HEK293T (cell line): ENCODE data around the gene MCM7.

Source experiments
- CTBP1 ChIP-seq: fragments of 450-650 bp; IDR thresholded peaks from 2 replicates; pipeline ENCODE4 v1.6.1; 2016; ENCODE audit warnings: borderline replicate concordance
- ELF4 ChIP-seq: fragments of 450-650 bp; IDR thresholded peaks from 2 replicates; pipeline ENCODE4 v1.6.1; 2017; ENCODE audit warnings: antibody characterized with exemption
- FOXA1 ChIP-seq: fragments of 450-650 bp; IDR thresholded peaks from 2 replicates; pipeline ENCODE4 v1.6.1; 2016; ENCODE audit warnings: mild to moderate bottlenecking
- FOXK2 ChIP-seq: fragments of 450-650 bp; IDR thresholded peaks from 2 replicates; pipeline ENCODE4 v1.6.1; 2016; ENCODE audit warnings: mild to moderate bottlenecking
- FOXM1 ChIP-seq: fragments of 450-650 bp; IDR thresholded peaks from 2 replicates; pipeline ENCODE4 v1.6.1; 2017; ENCODE audit warnings: mild to moderate bottlenecking, borderline replicate concordance
- HDGF ChIP-seq: fragments of 450-650 bp; IDR thresholded peaks from 2 replicates; pipeline ENCODE4 v1.6.1; 2017; ENCODE audit warnings: antibody characterized with exemption, borderline replicate concordance
- L3MBTL2 ChIP-seq: fragments of 450-650 bp; conservative IDR thresholded peaks from 2 replicates; pipeline ENCODE4 v1.6.1; 2016; ENCODE audit warnings: mild to moderate bottlenecking
- NFRKB ChIP-seq: fragments of 450-650 bp; IDR thresholded peaks from 2 replicates; pipeline ENCODE4 v1.6.1; 2016; ENCODE audit warnings: mild to moderate bottlenecking, moderate library complexity
- SP1 ChIP-seq: fragments of 450-650 bp; IDR thresholded peaks from 2 replicates; pipeline ENCODE4 v1.6.1; 2017
- SUZ12 ChIP-seq: fragments of 450-650 bp; IDR thresholded peaks from 2 replicates; pipeline ENCODE4 v1.6.1; 2016; ENCODE audit warnings: mild to moderate bottlenecking
- TARDBP ChIP-seq: fragments of 450-650 bp; IDR thresholded peaks from 2 replicates; pipeline ENCODE4 v1.6.1; 2016

DNA sequence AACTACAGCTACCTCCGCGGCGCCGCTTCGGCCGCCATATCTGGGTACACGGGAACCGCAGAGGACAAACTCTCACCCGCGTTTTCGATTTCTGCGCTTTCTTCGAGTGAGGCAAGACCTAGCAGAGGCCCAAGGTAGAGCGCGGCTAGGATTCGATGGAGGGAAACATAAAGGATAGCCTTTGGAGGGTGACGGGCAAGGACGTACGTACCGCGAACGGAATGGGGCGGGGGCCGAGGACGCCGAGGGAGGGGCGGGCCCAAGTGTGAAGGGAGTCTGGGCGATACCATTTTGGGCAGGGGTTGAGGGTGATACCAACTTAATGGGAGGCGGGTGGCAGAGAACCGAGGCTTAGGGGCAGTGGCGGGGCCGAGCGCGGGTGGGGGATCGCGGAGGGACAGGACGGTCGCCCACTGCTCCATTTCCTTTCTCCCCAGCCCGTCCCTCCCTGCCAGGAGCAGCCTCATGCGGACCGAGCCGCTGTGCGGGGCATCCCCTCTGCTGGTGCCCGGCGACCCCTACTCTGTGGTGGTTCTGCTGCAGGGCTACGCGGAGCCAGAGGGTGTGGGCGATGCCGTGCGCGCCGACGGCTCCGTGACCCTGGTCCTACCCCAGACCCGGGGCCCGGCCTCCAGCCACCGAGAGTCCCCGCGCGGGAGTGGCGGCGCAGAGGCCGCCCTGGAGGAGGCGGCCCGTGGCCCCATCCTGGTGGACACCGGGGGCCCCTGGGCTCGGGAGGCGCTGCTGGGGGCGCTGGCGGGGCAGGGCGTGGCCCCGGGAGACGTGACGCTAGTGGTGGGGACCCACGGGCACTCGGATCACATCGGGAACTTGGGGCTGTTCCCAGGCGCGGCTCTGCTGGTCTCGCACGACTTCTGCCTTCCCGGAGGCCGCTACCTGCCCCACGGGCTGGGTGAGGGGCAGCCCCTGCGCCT is 26.0 kb upstream of the MCM7 start, which contains the start of gene MBLAC1:
- TF ChIP-seq FOXM1 (no peak), L3MBTL2 (peak; percentile 82), NFRKB (no peak), SP1 (no peak), ELF4 (no peak), CTBP1 (no peak), TARDBP (no peak), HDGF (no peak), SUZ12 (no peak), FOXA1 (no peak), FOXK2 (no peak)
